ENCODE results near the gene ONECUT3.

The ONECUT3 gene

DNA sequence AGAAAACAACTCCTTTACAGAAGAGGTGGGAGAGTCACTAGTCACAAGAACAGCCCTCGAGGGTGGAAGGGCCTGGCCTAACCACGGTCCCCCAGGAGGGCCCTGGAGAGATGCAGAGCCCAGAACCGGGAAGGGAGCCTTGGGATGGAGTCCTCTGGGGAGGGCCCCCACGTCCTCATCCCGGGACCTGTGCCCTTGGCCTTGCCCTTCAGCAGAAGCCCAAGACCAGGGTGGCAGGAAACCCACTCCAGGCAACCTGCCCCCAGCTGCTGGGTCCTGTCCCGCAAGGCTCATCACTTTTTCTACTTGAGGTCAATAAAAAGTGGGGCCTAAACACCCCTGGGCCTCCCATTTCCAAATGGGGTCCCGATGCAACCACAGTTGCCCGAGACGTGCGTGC, 61.1 kb downstream of the ONECUT3 start:
- Histone ChIP-seq H3K9ac (ENCODE audit: low read length) (no peak overlapping the region), H3K4me1 (ENCODE audit: control insufficient read depth, insufficient read depth, low read length) (peaks cover 7% of the 10 kb centered on the region), H3K27me3 (ENCODE audit: control insufficient read depth, insufficient read depth, low read length) (no peaks in the 10 kb centered on the region), H3K4me3 (ENCODE audit: low read length) (no peak overlapping the region), H3K27ac (ENCODE audit: low read depth, low read length) (no peak overlapping the region), H3K36me3 (ENCODE audit: control insufficient read depth, insufficient read depth, low read length) (peaks cover 12% of the 10 kb centered on the region)

DNA sequence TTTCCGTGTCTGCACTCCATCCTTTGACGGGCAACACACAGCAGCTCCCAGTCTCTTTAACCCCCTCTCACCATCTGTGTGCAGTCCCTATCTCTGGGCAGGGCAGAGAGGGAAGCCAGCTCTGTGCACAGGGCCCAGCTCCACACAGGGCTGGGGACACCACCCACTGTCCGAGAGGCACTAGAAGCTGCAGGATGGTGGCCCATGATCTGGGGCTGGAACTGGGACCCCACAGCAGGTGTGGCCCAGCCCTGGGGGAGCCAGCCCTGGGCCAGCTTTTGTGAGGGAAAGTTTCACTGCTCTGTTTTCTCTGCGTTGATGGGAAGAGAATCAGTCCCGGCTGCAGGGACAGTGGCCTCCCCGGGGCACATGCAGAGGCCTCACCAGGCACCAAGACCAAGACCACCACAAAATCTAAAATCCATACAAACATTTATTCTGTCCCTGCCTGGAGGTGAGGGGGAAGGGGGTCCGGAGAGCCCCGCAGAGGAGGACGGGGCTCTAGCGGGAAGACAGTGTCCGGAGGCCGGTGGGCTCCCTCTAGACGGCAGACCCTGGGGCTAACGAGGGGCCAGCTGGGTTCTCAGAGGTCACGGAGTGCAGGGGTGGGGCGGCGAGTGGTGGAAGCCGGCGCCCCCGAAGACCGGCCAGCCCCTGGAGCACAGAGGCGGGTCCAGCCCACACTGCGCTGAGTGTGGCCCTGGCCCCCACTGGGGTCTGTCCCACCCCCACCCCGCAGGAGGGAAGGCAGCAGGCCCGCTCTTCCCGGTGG, 61.7 kb downstream of the ONECUT3 start:
- H3K4me1 ChIP-seq (ENCODE audit: control insufficient read depth, insufficient read depth, low read length): peaks cover 7% of the 10 kb centered on the region
- H3K9ac ChIP-seq (ENCODE audit: low read length): no peak overlapping the region
- H3K27ac ChIP-seq (ENCODE audit: low read depth, low read length): no peak overlapping the region
- peaks cover 12% of the 10 kb centered on the region for H3K36me3 ChIP-seq (ENCODE audit: control insufficient read depth, insufficient read depth, low read length)
- no peaks in the 10 kb centered on the region for H3K27me3 ChIP-seq (ENCODE audit: control insufficient read depth, insufficient read depth, low read length)
- no peak overlapping the region for H3K4me3 ChIP-seq (ENCODE audit: low read length)

DNA sequence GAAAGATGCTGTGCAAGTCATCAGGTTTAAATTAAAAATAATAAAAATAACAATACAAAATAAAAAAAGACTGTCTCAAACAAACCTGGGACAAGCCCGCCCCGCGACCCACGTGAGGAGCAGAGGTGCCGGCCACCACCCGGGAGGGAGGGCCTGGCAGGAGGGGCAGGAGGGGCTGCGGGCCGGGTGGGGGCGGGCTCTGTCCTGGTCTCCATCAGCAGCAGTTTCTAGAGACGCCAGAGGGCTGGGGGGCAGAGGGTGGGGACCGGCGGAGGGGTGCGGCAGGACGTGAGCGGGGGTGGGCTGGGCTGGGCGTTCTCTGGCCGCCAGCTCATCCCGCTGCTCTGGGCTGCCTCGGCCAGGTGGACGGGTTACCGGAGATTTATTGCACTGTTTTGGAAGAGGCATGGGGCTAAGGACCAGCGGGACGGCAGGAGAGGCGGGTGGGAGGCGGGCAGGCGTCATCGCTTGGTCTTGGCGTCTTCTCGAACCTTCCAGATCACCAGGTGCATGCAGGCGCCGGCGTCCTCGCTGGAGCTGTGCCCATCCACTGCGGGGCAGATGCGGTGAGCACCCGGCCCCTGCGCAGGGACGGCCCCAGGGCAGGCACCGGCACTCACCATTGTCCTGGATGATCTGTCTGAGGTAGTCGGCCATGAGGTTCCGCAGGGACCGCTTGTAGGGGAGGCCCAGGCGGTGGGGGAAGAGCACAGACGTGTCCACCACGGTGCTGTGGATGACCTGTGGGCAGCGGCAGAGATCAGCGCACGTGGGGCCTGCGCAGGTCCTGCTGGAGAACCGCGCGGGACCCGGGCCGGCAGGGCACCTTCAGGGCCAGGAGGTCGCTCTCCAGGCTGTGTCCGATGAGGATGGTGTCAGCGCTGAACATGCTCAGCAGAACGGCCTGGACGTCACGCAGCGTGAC, 62.6 kb downstream of the ONECUT3 start:
- Histone ChIP-seq H3K36me3 (ENCODE audit: control insufficient read depth, insufficient read depth, low read length) (peaks cover 16% of the 10 kb centered on the region), H3K4me1 (ENCODE audit: control insufficient read depth, insufficient read depth, low read length) (peaks cover 7% of the 10 kb centered on the region), H3K27ac (ENCODE audit: low read depth, low read length) (no peak overlapping the region), H3K9ac (ENCODE audit: low read length) (no peak overlapping the region), H3K4me3 (ENCODE audit: low read length) (no peak overlapping the region), H3K27me3 (ENCODE audit: control insufficient read depth, insufficient read depth, low read length) (no peaks in the 10 kb centered on the region)

DNA sequence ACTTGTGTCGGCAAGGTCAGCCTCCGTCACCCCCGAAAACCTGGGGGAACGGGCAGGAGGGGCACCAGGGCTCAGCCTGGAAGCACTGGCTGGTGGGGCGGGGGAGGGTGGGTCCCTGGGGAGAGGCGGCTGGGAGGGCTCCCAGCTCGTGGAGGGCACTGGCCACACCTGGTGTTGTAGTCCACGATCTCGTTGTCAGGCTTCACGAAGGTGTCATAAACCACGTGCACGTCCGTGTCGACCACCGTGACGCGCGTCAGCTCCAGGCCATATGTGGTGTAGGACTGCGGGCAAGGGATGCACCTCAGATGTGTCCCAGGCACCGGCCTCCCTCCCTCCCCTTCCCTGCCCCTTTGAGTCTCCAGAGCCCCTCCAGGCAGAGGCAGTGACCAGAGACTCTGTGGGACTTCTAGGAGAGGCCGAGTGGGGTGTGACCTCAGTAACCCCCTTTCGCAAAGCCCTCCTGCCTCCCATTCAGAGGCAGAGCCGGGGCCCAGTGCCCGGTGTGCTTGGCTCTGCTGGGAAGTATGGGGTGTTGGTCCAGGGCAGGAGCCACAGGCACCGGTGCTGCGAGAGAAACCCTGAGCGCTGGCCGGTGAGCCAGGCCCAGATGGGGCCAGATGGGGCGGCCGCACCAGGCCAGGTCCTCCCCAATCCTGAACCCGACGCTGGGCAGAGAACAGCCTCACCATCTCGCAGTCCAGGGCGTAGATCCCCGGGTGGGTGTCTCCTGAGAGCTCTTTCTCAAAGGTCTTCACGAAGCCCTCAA, 63.4 kb downstream of the ONECUT3 start:
- no peak overlapping the region for H3K9ac ChIP-seq (ENCODE audit: low read length)
- H3K4me3 ChIP-seq (ENCODE audit: low read length): no peak overlapping the region
- peaks cover 7% of the 10 kb centered on the region for H3K4me1 ChIP-seq (ENCODE audit: control insufficient read depth, insufficient read depth, low read length)
- no peaks in the 10 kb centered on the region for H3K27me3 ChIP-seq (ENCODE audit: control insufficient read depth, insufficient read depth, low read length)
- H3K27ac ChIP-seq (ENCODE audit: low read depth, low read length): no peak overlapping the region
- peaks cover 19% of the 10 kb centered on the region for H3K36me3 ChIP-seq (ENCODE audit: control insufficient read depth, insufficient read depth, low read length)

DNA sequence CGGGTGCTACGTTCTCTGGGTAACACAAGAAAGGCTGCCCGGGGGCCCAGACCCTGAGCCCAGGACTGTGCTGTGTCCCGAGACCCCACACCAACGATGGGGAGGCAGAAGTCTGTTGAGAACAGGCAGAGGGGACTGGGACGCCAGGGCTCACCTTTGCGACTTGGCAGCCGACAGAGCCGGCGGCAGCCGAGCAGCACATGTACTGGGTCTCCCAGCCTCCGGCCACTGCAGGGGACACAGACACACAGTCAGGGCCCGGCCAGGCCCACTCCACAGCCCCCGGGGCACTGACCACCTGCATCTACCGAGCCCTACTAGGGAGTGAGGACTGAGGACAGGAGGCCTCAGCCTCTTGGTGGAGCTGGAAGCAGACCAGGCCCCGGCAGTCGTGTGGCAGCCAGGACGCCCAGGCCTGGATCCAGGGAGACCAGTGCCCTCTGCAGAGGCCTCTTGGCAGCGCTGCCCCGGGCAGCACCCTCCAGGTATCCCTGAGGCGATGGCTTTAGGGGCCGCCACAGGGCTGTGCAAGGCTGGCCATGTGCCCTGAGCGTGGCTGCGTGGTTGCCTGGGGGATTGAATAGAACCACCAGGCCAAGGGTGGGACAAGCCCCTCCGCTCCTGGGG, 64.4 kb downstream of the ONECUT3 start:
- H3K4me1 ChIP-seq (ENCODE audit: control insufficient read depth, insufficient read depth, low read length): peaks cover 7% of the 10 kb centered on the region
- no peak overlapping the region for H3K4me3 ChIP-seq (ENCODE audit: low read length)
- peaks cover 21% of the 10 kb centered on the region for H3K36me3 ChIP-seq (ENCODE audit: control insufficient read depth, insufficient read depth, low read length)
- no peak overlapping the region for H3K27ac ChIP-seq (ENCODE audit: low read depth, low read length)
- no peak overlapping the region for H3K9ac ChIP-seq (ENCODE audit: low read length)
- H3K27me3 ChIP-seq (ENCODE audit: control insufficient read depth, insufficient read depth, low read length): no peaks in the 10 kb centered on the region

DNA sequence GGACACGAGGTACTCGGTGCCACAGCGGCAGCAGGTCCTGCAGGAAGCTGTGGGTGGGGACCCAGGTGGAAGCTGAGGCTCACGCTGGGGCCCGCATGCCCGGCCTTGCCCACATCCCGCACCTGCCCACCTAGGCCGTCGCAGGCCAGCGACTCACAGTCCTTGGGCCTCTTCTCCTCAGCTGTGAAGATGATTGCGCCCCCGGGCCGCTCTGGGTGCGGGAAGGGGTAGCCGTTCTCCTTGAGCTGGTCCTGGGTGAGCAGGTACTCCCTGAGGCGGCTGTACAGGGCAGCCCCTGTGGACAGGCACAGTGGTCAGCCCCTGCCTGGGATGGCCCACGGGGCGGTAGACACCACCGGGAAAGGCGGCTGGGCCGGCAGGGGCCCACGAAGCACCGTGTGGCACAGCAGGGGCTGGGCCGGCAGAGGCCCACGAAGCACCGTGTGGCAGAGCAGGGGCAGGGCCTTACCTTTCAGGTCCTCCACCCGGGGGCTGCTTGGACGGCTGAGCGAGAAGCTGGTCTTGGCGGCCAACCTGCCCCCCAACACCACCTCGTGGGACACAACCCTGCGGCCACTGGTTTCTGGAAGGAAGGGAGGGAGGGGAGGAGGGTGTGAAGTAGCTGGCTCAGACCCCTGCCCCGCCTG, 65.4 kb downstream of the ONECUT3 start:
- no peaks in the 10 kb centered on the region for H3K4me1 ChIP-seq (ENCODE audit: control insufficient read depth, insufficient read depth, low read length)
- no peak overlapping the region for H3K4me3 ChIP-seq (ENCODE audit: low read length)
- no peak overlapping the region for H3K9ac ChIP-seq (ENCODE audit: low read length)
- H3K36me3 ChIP-seq (ENCODE audit: control insufficient read depth, insufficient read depth, low read length): peaks cover 21% of the 10 kb centered on the region
- H3K27ac ChIP-seq (ENCODE audit: low read depth, low read length): no peak overlapping the region
- no peaks in the 10 kb centered on the region for H3K27me3 ChIP-seq (ENCODE audit: control insufficient read depth, insufficient read depth, low read length)

DNA sequence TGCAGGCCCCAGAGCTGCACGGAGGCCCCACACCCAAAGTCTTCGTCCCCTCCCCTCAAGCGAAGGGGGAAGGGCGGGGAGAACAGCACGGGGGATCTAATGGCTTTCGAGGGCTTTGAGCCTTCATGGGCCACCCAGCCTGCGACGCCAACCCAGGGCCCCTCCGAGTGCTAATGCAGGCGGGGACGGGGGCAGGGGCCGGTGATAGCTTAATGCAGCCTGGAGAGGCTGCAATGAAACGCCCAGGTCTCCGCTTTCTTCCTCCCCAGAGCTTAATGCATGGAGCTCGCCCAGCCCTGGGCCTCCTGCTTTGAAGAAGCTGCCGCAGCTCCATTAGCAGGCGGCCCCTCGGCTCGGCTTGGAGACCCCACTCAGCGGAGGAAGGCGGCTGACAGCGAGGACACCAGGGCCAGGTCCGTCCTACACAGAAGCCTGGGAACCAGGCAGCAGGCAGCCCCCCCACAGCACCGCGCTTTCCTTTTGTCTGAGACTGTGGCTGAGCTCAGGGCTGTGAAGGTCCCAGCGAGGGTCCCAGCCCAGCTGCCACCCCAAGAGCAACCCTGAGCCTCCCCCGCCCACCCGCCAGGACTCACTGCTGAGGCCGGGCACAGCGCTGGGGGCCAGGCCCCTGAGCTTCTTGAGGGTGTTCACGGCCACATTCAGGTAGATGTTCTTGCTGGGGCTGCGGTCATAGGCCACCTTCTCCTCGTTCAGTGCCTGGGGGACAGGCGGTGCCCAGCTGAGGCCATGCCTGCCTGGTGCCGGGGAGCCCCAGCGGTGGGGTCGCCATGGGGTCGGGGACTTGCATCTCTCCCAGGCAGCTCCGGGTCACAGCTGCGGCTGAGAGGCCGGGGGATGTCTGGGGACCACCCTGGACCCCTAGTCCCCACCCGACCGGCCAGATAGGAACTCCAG, 66.3 kb downstream of the ONECUT3 start:
- Histone ChIP-seq H3K9ac (ENCODE audit: low read length) (no peak overlapping the region), H3K36me3 (ENCODE audit: control insufficient read depth, insufficient read depth, low read length) (peaks cover 26% of the 10 kb centered on the region), H3K27me3 (ENCODE audit: control insufficient read depth, insufficient read depth, low read length) (no peaks in the 10 kb centered on the region), H3K4me3 (ENCODE audit: low read length) (no peak overlapping the region), H3K27ac (ENCODE audit: low read depth, low read length) (no peak overlapping the region), H3K4me1 (ENCODE audit: control insufficient read depth, insufficient read depth, low read length) (no peaks in the 10 kb centered on the region)

DNA sequence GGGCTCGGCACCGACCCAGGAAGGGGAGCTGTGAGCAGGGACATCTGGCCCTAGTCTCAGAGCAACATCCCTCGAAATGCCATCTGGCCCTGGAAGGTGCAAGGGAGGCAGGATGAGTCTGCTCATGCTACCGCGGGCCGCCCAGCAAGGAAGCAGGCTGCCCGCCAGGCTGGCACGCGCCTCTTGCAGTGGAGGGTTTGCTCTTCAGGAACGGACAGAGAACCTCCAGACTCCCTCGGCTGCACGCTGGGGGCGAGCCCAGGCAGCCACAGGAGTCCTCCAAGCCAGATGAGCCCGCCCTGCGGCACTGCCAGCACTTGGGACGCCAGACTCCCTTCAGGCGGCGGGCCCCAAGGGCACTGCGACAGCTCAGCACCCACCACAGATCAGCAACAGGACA, 68.9 kb downstream of the ONECUT3 start:
- Histone ChIP-seq H3K36me3 (ENCODE audit: control insufficient read depth, insufficient read depth, low read length) (peaks cover 22% of the 10 kb centered on the region), H3K9ac (ENCODE audit: low read length) (no peak overlapping the region), H3K27me3 (ENCODE audit: control insufficient read depth, insufficient read depth, low read length) (no peaks in the 10 kb centered on the region), H3K4me3 (ENCODE audit: low read length) (no peak overlapping the region), H3K4me1 (ENCODE audit: control insufficient read depth, insufficient read depth, low read length) (no peaks in the 10 kb centered on the region), H3K27ac (ENCODE audit: low read depth, low read length) (no peak overlapping the region)

DNA sequence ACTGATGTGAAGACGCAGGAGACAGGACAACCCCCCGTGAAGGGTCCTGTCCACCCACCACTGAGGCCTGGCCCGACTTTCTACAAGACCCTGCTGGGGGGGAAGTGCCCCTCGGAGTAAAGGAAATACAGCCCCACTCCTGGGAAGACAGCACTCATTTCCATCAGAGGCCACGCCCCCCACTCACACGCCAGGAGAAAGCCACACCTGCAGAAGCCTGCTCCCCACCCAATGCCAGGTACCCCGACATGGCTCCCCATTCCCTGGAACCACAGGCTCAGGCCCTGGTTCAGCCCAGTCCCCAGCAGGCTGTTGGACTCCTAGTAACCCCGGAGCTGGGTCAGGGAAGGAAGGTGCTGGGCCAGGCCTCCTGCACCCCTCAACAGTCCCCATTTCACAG, 69.7 kb downstream of the ONECUT3 start:
- no peak overlapping the region for H3K4me3 ChIP-seq (ENCODE audit: low read length)
- H3K27ac ChIP-seq (ENCODE audit: low read depth, low read length): no peak overlapping the region
- no peak overlapping the region for H3K9ac ChIP-seq (ENCODE audit: low read length)
- no peaks in the 10 kb centered on the region for H3K27me3 ChIP-seq (ENCODE audit: control insufficient read depth, insufficient read depth, low read length)
- no peaks in the 10 kb centered on the region for H3K4me1 ChIP-seq (ENCODE audit: control insufficient read depth, insufficient read depth, low read length)
- H3K36me3 ChIP-seq (ENCODE audit: control insufficient read depth, insufficient read depth, low read length): peaks cover 17% of the 10 kb centered on the region

DNA sequence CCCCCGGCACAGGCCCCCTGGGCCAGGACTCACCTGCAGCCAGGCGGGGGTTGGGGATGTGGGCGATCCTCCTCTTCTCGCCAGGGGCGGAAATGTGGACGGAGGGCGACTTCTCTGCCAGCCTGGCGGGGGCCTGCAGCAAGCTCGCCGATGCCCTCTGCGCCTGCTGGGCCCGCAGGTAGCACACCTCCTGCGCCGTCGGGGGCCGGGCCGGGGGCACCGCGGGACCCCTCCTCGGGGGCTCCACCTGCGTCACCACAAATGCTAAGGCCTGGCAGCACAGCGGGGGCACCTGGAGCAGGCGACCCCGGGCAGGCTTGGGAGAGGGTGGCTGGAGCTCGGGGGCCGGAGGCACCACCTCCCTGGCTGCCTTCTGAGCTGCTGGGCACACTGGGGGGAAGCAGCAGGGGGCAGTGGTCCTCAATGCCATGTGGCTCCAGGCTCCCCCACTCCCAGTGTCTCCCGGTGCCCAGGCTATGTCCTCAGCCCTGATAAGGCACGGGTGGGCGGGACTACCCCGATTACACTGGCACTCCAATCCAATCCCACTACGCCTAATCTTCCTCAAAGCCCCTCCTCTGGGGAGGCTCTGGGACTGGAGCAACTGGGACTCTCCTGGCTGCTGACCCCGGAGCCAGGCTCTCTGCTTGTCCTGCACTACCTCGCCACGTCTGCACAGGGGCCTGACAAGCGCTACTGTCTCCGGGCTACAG, 70.4 kb downstream of the ONECUT3 start:
- Histone ChIP-seq H3K4me1 (ENCODE audit: control insufficient read depth, insufficient read depth, low read length) (no peaks in the 10 kb centered on the region), H3K36me3 (ENCODE audit: control insufficient read depth, insufficient read depth, low read length) (peaks cover 15% of the 10 kb centered on the region), H3K4me3 (ENCODE audit: low read length) (no peak overlapping the region), H3K27ac (ENCODE audit: low read depth, low read length) (no peak overlapping the region), H3K27me3 (ENCODE audit: control insufficient read depth, insufficient read depth, low read length) (no peaks in the 10 kb centered on the region), H3K9ac (ENCODE audit: low read length) (no peak overlapping the region)
